ENCODE data around the gene OGT. TPM values are rescaled to one million over a fixed set of nuclear protein-coding genes. Genes with fewer than 3 reads are reported as not detected.

The OGT gene
- polyA plus RNA-seq, 1 of the 3 experiments (the other 2 are of a cell fraction), result 77.0 TPM

DNA sequence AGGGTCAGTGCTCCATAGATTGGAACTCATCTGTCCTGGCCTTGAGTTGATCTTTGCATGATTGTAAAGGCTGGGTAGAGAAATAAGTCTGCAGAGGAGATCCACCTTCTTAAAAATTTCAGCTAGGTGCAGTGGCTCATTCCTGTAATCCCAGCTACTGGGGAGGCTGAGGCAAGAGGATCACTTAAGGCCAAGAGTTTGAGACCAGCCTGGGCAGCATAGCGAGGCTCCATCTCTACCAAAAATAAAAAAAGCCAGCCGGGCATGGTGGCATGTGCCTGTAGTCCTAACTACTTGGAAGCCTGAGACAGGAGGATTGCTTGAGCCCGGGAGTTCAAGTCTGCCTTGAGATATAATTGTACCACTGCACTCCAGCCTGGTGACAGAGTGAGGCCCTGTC is 85.9 kb downstream of the OGT start:
- H3K36me3 ChIP-seq (replicated peaks in 1 of 2; ENCODE audit: control insufficient read depth in 1 of 2, insufficient read depth in 2 of 2, low read length in 1 of 2), result no peaks in the 10 kb centered on the region
- H2AFZ ChIP-seq (ENCODE audit: low read depth), result no peak overlapping the region
- ChIA-PET POLR2A (no interaction called here), CTCF (interaction anchor here (0.6 kb wide), 1 partner anchor 1162 kb away, joined by 3 read pairs; no protein-coding TSS in a partner anchor)
- H4K20me1 ChIP-seq (ENCODE audit: insufficient read depth), result no peaks in the 10 kb centered on the region
- no peaks in the 10 kb centered on the region; the same call in 1 of the 2 replicates for H3K27me3 ChIP-seq (ENCODE audit: insufficient read depth)
- H3K4me2 ChIP-seq, result no peak overlapping the region
- H3K4me1 ChIP-seq (ENCODE audit: control insufficient read depth in 1 of 2, insufficient read depth in 2 of 2, low read depth in 1 of 2, low read length in 1 of 2), result no peaks in the 10 kb centered on the region
- no peaks in the 10 kb centered on the region for H3K79me2 ChIP-seq (ENCODE audit: insufficient read depth)
- no peak overlapping the region for H3K27ac ChIP-seq (ENCODE audit: low read depth in 2 of 2, low read length in 1 of 2)
- no peaks in the 10 kb centered on the region for H3K9me3 ChIP-seq
- H3F3A ChIP-seq (replicated peaks; ENCODE audit: insufficient read depth), result no peaks in the 10 kb centered on the region
- DNase-seq, result no peak
- H3K9ac ChIP-seq, result no peak overlapping the region
- no peak for TF ChIP-seq POLR2AphosphoS5 (IDR thresholded peaks at IDR 0.05; ENCODE audit: low read depth, low read length)
- TF ChIP-seq RCOR1 (IDR thresholded peaks at IDR 0.05; ENCODE audit: low read length), result no peak
- TF ChIP-seq, protein P1, sequence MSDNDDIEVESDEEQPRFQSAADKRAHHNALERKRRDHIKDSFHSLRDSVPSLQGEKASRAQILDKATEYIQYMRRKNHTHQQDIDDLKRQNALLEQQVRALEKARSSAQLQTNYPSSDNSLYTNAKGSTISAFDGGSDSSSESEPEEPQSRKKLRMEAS (IDR thresholded peaks at IDR 0.05; ENCODE audit: low read depth), result no peak
- TF ChIP-seq RFX5 (IDR thresholded peaks at IDR 0.05; ENCODE audit: low read length), result no peak
- TF ChIP-seq, protein P2, sequence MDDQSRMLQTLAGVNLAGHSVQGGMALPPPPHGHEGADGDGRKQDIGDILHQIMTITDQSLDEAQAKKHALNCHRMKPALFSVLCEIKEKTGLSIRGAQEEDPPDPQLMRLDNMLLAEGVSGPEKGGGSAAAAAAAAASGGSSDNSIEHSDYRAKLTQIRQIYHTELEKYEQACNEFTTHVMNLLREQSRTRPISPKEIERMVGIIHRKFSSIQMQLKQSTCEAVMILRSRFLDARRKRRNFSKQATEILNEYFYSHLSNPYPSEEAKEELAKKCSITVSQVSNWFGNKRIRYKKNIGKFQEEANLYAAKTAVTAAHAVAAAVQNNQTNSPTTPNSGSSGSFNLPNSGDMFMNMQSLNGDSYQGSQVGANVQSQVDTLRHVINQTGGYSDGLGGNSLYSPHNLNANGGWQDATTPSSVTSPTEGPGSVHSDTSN (IDR thresholded peaks at IDR 0.05), result no peak
- TF ChIP-seq SIN3A (IDR thresholded peaks at IDR 0.05; ENCODE audit: borderline replicate concordance, low read depth, low read length), result no peak
- TF ChIP-seq NFIC (IDR thresholded peaks at IDR 0.05; ENCODE audit: borderline replicate concordance), result no peak
- no peak for TF ChIP-seq CHD2 (IDR thresholded peaks at IDR 0.05; ENCODE audit: low read length, partially characterized antibody)
- no peak for TF ChIP-seq FOXM1 (IDR thresholded peaks at IDR 0.05; ENCODE audit: low read depth)
- TF ChIP-seq EZH2phosphoT487 (IDR thresholded peaks at IDR 0.05; ENCODE audit: borderline replicate concordance, low read depth), result no peak
- no peak for TF ChIP-seq TCF12 (IDR thresholded peaks at IDR 0.05)
- 64% methylated on average over 3 of the region's 3 CpGs for WGBS (ENCODE audit: low lambda C conversion rate)
- no peaks in the 10 kb centered on the region for H3K9me2 ChIP-seq
- no peak overlapping the region for H3K4me3 ChIP-seq (ENCODE audit: low read depth in 2 of 2, low read length in 1 of 2)

DNA sequence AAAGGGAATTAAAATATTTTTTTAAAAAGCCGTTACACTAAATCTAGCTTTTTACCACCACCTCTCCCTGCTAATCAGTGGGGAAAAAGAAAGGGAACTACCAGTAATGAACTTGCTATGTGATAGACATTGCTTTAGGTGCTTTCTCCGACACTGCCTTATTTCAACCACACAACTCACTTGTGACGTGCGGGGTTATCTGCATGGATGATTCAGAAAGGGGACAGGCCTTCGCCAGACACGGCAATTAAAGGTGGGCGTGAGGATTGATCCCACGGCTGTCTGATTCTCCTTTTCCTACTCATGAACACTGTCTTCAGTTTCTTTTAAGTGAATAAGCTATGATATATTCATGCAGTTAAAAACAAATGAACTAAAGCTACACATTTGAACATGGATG is 86.3 kb downstream of the OGT start:
- ChIA-PET POLR2A (no interaction called here), CTCF (interaction anchor here (0.6 kb wide), 1 partner anchor 1162 kb away, joined by 3 read pairs; no protein-coding TSS in a partner anchor)
- no peaks in the 10 kb centered on the region for H3K9me2 ChIP-seq
- no peaks in the 10 kb centered on the region for H3K36me3 ChIP-seq (replicated peaks in 1 of 2; ENCODE audit: control insufficient read depth in 1 of 2, insufficient read depth in 2 of 2, low read length in 1 of 2)
- TF ChIP-seq TAF1 (IDR thresholded peaks at IDR 0.05; ENCODE audit: borderline replicate concordance, low read depth, low read length), result no peak
- TF ChIP-seq, protein P2 (IDR thresholded peaks at IDR 0.05), result no peak
- TF ChIP-seq, protein P1 (IDR thresholded peaks at IDR 0.05; ENCODE audit: low read depth), result no peak
- no peak for TF ChIP-seq FOXM1 (IDR thresholded peaks at IDR 0.05; ENCODE audit: low read depth)
- no peak for TF ChIP-seq RCOR1 (IDR thresholded peaks at IDR 0.05; ENCODE audit: low read length)
- TF ChIP-seq TEAD4 (IDR thresholded peaks at IDR 0.05; ENCODE audit: borderline replicate concordance, insufficient read depth), result no peak
- TF ChIP-seq SIN3A (IDR thresholded peaks at IDR 0.05; ENCODE audit: borderline replicate concordance, low read depth, low read length), result no peak
- no peak for TF ChIP-seq NRF1 (IDR thresholded peaks at IDR 0.05; ENCODE audit: low read depth, low read length)
- no peak for TF ChIP-seq ELF1 (IDR thresholded peaks at IDR 0.05)
- TF ChIP-seq EZH2phosphoT487 (IDR thresholded peaks at IDR 0.05; ENCODE audit: borderline replicate concordance, low read depth), result no peak
- no peak for TF ChIP-seq GATA2 (CRISPR knock-in tag; IDR thresholded peaks at IDR 0.05)
- TF ChIP-seq, protein P3, sequence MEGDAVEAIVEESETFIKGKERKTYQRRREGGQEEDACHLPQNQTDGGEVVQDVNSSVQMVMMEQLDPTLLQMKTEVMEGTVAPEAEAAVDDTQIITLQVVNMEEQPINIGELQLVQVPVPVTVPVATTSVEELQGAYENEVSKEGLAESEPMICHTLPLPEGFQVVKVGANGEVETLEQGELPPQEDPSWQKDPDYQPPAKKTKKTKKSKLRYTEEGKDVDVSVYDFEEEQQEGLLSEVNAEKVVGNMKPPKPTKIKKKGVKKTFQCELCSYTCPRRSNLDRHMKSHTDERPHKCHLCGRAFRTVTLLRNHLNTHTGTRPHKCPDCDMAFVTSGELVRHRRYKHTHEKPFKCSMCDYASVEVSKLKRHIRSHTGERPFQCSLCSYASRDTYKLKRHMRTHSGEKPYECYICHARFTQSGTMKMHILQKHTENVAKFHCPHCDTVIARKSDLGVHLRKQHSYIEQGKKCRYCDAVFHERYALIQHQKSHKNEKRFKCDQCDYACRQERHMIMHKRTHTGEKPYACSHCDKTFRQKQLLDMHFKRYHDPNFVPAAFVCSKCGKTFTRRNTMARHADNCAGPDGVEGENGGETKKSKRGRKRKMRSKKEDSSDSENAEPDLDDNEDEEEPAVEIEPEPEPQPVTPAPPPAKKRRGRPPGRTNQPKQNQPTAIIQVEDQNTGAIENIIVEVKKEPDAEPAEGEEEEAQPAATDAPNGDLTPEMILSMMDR (IDR thresholded peaks at IDR 0.05), result no peak
- TF ChIP-seq, protein P4, sequence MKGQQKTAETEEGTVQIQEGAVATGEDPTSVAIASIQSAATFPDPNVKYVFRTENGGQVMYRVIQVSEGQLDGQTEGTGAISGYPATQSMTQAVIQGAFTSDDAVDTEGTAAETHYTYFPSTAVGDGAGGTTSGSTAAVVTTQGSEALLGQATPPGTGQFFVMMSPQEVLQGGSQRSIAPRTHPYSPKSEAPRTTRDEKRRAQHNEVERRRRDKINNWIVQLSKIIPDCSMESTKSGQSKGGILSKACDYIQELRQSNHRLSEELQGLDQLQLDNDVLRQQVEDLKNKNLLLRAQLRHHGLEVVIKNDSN (IDR thresholded peaks at IDR 0.05; ENCODE audit: borderline replicate concordance, low read depth), result no peak
- no peak for TF ChIP-seq EP300 (IDR thresholded peaks at IDR 0.05; ENCODE audit: borderline replicate concordance in 1 of 2, low read depth in 1 of 2, low read length in 1 of 2)
- TF ChIP-seq GABPA (IDR thresholded peaks at IDR 0.05; ENCODE audit: low read depth), result no peak
- TF ChIP-seq RAD21 (IDR thresholded peaks at IDR 0.05; ENCODE audit: low read length), result no peak
- TF ChIP-seq YY1 (IDR thresholded peaks at IDR 0.05; ENCODE audit: low read depth), result no peak
- 45% methylated on average over 8 of the region's 8 CpGs for WGBS (ENCODE audit: low lambda C conversion rate)
- no peaks in the 10 kb centered on the region for H3K9me3 ChIP-seq
- H2AFZ ChIP-seq (ENCODE audit: low read depth), result no peak overlapping the region
- H3K4me1 ChIP-seq (ENCODE audit: control insufficient read depth in 1 of 2, insufficient read depth in 2 of 2, low read depth in 1 of 2, low read length in 1 of 2), result no peaks in the 10 kb centered on the region
- no peak for DNase-seq
- no peaks in the 10 kb centered on the region for H3K79me2 ChIP-seq (ENCODE audit: insufficient read depth)
- H3K27ac ChIP-seq (ENCODE audit: low read depth in 2 of 2, low read length in 1 of 2), result no peak overlapping the region
- H4K20me1 ChIP-seq (ENCODE audit: insufficient read depth), result no peaks in the 10 kb centered on the region
- no peaks in the 10 kb centered on the region; the same call in 1 of the 2 replicates for H3K27me3 ChIP-seq (ENCODE audit: insufficient read depth)
- H3K4me2 ChIP-seq, result no peak overlapping the region
- no peaks in the 10 kb centered on the region for H3F3A ChIP-seq (replicated peaks; ENCODE audit: insufficient read depth)
- no peak overlapping the region for H3K9ac ChIP-seq
- no peak overlapping the region for H3K4me3 ChIP-seq (ENCODE audit: low read depth in 2 of 2, low read length in 1 of 2)
